CD4-positive, alpha-beta T cell treated with Interleukin-6 for 4 hours (primary cell): Measurements from ENCODE around the gene PDLIM1.
A peak's percentile ranks its signal among the peaks of the same experiment; 100 is the strongest.
"Not testable (repeated sequence)": the region's sequence is repeated elsewhere in the genome, so short reads cannot be mapped to it uniquely, and the experiment has no call there.

ENCODE experiments used
- DNase-seq: peaks from one replicate; pipeline ENCODE4 v3.0.0-alpha.2; 2020; ENCODE audit warnings: mixed read lengths

The PDLIM1 gene

DNA sequence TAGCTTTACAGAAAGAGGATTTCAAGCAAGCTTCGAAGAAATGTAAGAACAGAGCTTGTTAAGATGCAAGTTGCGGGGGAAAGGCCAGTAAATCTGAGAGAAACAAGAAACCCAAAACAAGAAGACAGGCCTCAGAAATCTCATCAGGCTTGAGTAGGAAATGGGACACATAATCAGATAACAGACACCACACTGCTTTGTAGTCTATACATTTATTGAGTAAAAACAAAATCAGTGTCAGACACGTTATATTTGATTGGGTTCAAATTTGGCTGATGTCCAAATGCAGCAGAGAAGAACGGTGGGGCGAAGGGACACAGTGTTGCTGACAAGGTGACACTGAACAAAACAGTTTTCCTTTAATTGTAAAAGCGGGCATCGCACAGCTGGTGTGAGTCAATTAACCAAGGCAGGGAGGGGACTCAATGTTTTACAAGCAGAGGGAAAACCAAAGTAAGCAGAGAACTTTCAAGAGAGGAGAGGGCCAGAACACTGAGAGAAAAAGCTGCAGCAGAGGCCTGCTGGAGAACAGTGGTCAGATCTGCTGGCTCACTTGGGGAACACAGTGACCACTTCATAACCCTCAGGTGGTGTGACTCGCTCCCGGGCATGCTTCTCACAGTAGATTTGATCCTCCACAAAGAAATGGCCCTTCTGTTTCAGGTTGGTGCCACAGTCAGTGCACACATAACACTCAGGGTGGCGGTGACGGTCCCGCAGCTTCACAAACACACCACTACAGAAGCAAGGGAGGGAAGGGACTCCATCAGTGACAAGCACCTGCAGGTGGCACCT, 53.2 kb downstream of the PDLIM1 start:
- DNase-seq = no peak

DNA sequence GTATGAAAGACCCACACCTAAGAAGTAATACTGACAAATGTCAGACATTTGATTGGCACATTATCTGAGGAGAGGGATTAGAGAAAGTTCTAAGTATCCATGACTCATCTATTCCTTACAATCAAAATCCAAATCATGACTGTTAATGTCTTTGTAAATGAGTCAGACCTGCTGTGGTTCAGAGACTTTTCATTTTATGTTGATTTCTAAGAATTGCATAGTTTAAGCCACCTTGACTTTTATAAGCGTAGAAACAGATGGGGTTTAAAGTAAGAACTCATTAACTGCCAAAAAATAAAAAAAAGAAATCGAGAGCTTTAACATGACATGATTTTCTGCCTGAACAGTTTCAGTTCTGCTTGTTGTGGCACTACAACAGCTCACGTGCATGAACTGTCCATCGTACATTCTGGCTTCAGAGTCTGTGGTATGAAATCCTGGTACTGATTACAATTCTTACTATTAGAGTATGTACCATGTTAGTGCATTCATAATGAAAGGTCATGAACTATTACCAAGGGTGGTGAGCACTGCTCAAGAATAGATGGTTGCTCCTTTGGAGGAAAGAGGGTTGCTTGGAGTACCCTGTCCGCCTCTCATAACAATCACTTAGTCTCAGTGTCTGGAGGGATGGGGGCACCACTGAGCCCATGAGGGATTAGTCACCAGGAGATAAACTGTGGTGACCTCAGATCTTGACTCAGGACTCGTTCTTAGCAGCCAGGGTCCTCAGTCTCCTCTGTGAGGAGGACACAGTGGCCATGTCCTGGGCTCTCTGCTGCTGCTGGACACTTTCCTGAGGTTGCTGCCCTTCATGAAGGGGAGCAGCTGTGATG, 54.5 kb downstream of the PDLIM1 start:
- no peak for DNase-seq

DNA sequence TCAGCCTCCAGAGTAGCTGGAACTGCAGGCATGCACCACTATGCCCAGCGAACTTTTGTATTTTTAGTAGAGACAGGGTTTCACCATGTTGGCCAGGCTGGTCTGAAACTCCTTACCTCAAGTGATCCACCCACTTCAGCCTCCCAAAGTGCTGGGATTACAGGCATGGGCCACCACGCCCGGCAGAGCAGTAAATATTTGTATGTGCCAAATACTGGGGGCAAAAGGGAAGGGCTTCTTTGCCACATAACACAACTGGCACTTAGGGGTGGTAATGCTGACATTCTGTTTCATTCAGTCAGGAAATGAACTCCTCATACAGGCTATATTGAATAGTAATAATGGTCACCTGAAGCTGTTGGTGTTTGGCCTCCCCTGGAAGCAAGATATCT, 55.1 kb downstream of the PDLIM1 start:
- DNase-seq = no peak

DNA sequence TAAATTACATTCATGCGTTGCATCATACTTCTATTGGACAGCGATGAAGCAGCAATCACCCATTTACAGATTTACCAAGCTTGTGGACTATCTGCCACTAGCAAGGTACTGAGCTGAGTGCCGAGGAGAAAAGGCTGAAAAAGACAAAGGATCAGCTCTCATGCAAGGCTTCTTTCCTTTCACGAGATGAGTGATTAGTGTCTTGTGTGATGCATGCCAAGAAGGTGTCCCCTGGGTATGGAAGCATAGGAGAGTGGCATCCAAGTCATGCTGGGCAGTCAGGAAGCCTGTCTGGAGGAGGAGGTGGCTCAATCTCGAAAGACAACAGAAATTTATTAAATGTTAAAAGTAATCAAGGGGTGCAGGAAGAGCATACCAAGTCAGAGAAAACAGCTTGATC, 55.9 kb downstream of the PDLIM1 start:
- DNase-seq = no peak

- DNase-seq = no peak
These were observed 57.3 kb downstream of the PDLIM1 start for GRCh38 chr10:95233377-95234034.

DNA sequence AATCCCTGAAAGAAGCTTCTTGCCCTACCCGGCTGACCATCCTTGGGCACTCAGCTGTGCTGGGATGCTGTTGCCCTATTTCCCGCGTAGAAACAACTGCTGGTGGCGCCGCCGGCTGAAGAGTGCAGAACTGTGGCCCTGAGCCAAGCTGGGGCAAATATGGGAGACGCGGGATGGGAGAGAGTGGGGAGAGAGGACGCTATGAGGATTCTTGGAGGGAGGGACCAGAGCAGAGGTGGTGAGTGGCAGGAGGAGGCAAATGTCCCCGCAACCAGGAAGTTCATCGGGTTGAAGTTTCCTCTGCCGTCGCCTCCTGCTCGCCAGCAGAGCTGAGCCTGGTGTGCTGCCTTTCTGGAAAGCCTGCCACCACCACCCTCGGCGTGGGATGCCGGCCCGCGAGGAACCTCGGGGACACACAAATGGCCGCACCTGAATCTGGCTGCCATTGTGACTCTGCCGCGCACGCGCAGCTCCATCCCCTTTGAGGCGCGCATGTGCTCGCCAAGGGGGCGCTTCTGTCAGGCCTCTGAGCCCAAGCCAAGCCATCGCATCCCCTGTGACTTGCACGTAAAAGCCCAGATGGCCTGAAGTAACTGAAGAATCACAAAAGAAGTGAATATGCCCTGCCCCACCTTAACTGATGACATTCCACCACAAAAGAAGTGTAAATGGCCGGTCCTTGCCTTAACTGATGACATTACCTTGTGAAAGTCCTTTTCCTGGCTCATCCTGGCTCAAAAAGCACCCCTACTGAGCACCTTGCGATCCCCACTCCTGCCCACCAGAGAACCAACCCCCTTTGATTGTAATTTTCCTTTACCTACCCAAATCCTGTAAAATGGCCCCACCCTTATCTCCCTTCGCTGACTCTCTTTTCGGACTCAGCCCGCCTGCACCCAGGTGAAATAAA, 59.9 kb downstream of the PDLIM1 start:
- peak; percentile 37 for DNase-seq

GRCh38 chr10:95229724-95230627, 60.8 kb downstream of the PDLIM1 start:
- DNase-seq = no peak

DNA sequence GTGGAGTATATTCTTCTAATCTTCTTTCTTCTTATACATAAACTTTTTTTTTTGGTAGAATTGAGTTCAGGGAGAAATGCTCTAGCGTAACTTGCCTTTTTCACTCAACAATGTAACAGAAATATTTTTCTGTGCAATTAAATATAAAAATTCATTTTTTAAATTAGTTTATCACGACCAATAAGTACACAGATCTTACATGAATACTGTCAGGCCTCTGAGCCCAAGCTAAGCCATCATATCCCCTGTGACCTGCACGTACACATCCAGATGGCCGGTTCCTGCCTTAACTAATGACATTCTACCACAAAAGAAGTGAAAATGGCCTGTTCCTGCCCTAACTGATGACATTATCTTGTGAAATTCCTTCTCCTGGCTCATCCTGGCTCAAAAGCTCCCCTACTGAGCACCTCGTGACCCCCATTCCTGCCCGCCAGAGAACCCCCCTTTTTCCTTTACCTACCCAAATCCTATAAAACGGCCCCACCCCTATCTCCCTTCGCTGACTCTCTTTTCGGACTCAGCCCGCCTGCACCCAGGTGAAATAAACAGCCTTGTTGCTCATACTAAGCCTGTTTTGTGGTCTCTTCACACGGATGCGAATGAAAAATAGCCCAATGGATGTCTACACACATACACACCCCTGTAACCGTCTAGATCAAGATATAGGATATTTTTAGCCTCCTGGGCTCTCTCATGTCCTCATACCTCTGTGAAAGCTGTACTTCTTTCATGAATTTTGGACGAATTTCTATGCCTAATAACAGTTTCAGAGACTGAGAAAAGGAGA, 61.7 kb downstream of the PDLIM1 start:
- not testable (repeated sequence) for DNase-seq

DNA sequence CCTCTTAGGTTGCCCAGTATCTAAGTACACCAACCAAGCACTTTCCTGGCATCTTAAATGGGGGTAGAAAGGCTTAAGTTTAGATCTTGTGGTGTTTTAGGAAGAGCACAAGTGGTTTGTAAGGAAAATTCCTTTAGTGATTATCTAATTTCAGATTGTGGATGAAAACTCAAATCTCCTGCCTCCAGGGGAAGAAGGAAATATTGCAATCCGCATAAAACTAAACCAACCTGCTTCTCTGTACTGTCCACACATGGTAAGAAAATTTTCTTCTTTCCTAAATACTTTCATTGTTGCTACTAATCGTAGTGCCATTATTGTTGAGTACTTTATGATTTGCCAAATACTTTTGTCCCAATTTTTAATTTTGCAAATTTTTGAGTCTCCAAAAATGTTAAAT, 65.7 kb downstream of the PDLIM1 start:
- no peak for DNase-seq

- no peak for DNase-seq
These were observed 69.7 kb downstream of the PDLIM1 start for GRCh38 chr10:95221124-95221523.

DNA sequence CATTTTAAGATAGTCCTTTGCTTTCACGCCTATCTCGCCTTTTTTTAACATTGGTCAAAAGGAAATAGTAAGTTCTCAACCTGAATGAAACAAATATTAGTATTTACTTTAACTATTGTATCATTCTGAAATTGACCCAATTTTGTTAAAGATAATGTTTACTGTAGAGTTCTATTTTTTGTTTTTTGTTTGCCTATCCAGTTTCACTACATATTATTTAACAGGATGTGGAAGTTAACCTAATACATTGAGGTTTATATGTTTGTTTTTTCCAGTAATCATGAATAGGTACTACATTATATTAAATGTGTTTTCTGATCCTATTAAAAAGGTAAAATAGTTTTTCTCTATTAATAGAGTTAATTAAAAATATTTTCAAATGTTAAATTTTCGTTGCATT, 70.3 kb downstream of the PDLIM1 start:
- no peak for DNase-seq

DNA sequence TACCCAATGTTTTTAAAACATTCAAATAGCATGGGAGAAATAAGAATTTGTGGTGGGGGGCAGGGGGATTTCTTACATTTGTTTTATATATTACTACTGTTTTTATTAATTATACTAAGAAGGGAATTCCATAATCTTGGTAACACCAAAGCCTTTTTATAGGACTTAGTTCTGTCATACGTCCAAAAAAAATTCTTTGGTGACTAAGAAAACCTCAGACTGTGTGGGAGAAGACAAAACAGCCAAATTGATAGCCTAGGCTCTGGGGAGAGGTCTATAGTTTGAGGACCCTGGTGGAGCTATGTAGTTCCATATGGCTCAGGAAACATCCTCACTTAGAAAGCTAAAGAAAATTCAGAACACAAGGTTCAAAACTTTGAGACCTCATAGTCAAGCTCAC, 73.3 kb downstream of the PDLIM1 start:
- DNase-seq = no peak

GRCh38 chr10:95214793-95215192, 76.0 kb downstream of the PDLIM1 start:
- DNase-seq = no peak

DNA sequence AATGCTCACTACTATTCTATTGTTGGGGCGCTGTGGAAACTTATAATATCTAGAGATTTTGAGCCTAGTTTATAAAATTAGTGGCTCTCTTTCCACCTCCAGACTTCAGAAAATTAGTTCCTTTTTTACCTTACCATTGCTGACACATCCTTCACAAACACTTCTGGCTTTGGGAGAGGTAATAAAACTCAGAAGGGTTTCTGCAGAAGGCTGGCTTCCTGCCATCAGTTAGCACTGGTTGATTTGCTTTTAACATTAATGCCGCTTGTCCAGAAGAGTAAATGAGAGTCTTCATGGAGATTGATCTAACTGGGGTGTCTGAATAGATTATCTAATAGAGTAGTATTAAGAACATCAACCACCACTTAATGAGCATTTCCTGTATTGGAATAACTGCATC, 76.4 kb downstream of the PDLIM1 start:
- no peak for DNase-seq

- no peak for DNase-seq
These were observed 79.1 kb downstream of the PDLIM1 start for GRCh38 chr10:95211606-95212279.

DNA sequence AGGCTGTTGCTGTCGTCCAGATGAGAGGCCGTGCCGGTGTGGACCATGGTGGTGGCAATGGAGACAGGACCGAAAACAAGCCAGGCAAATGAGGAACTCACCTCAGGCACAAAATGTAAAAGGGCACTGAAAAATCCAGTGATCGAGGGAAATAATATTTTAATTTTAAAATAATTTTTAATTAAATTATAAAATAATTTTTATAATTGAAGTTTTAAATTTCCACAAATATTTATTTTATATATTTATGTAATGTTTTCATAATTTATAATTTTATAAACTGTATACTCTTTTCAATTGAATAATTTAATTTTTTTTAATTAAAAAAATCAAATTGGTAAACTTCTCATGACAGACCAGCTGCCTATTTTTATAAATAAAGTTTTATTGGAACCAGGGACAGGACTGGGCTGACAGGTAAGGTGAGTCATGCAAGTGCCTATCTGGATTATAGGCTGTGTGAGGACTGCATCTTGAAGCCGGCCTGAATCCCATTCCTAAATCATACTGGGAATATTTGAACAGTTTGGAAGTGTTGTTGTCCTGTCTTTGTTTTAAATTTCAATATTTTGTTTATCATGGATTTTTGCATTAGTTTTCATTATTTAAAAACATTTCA, 81.2 kb downstream of the PDLIM1 start:
- no peak for DNase-seq

DNA sequence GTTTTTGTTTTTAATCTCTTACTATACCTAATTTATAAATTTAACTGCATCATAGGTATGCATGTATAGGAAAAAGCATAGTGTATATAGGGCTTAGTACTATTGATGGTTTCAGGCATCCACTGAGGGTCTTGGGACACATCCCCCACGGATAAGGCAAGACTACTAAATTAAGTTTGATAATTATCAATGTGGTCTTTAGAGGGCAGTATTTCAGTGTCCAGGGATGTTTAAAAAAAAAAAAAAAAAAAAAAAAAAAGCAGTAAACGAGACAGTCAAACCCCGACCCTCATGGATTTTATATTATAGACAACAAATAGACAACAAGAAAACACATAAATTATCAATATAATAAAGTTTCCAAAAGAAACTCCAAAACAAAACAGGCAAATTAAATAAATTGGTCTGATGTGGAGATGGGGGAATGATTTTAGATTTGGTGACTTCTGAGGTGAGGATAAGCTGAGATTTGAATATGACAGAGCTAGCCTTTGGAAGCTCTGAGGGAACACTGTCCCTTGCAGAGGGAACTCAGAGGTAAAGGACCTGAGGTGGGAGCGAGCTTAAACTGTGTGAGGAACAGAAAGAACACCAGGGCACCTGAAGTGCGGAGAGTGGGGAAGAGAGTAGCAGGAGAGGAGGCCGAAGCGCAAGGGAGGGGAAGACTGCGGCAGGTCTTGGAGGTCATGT, 82.0 kb downstream of the PDLIM1 start:
- DNase-seq = no peak

GRCh38 chr10:95202865-95203264, 87.9 kb downstream of the PDLIM1 start:
- not testable (repeated sequence) for DNase-seq

DNA sequence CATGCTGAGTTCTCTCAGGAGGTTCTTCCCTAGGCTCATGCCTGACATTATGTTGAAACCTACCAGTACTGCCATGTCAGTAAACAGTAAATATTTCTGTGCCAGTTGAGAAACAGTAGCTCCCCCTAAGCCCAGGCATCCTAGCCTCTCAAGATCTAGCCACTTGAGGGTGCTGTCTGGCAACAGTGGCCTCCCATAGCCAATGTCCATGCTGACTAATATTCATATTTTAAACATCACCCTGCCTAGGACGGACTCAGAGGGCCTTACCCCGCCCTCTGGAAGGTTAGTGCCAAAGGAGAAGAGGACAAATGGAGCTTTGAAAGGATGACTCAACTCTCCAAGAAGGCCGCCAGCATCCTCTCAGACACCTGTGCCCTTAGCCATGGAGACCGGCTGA, 89.1 kb downstream of the PDLIM1 start:
- no peak for DNase-seq
